GM12875 (cell line): Measurements from ENCODE around the gene SIGLEC14.
A peak's percentile ranks its signal among the peaks of the same experiment; 100 is the strongest.

Source experiments
- H3K4me3 ChIP-seq: one replicate; pipeline ENCODE4 v1.5.1; 2011; ENCODE audit warnings: low read depth, low read length, control low read depth
- TF ChIP-seq, protein P1 (sequence below): IDR thresholded peaks from 2 replicates; pipeline ENCODE4 v1.5.1; 2011; ENCODE audit warnings: low read depth, mild to moderate bottlenecking, control low read depth, inconsistent platforms, low read length, moderate library complexity, borderline replicate concordance; ENCODE audit not compliant: insufficient read depth

Gene SIGLEC14

DNA sequence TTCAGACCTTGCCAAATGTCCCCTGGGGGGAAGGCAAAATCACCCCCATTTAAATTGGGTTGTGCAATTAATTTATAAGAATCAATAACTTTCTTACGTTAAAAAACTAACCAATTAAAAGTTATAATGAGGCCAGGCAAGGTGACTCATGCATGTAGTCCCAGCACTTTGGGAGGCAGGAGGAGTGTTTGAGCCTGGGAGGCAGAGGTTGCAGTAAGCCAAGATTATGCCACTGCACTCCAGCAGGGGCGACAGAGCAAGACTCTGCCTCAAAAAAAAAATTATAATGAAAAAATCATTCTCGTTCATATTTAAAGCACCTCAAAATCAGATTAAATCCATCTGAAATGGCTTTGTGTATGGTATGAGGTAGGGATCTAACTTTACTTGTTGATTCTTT, 18.4 kb upstream of the SIGLEC14 start:
- H3K4me3 ChIP-seq, result no peak overlapping the region
- TF ChIP-seq, protein P1, sequence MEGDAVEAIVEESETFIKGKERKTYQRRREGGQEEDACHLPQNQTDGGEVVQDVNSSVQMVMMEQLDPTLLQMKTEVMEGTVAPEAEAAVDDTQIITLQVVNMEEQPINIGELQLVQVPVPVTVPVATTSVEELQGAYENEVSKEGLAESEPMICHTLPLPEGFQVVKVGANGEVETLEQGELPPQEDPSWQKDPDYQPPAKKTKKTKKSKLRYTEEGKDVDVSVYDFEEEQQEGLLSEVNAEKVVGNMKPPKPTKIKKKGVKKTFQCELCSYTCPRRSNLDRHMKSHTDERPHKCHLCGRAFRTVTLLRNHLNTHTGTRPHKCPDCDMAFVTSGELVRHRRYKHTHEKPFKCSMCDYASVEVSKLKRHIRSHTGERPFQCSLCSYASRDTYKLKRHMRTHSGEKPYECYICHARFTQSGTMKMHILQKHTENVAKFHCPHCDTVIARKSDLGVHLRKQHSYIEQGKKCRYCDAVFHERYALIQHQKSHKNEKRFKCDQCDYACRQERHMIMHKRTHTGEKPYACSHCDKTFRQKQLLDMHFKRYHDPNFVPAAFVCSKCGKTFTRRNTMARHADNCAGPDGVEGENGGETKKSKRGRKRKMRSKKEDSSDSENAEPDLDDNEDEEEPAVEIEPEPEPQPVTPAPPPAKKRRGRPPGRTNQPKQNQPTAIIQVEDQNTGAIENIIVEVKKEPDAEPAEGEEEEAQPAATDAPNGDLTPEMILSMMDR, result 0 out of 2 replicates have a peak, but pooled peaks have one; percentile 2

GRCh38 chr19:51664131-51664530, 17.5 kb upstream of the SIGLEC14 start:
- no peak overlapping the region for H3K4me3 ChIP-seq
- TF ChIP-seq, protein P1, result no peak

GRCh38 chr19:51663650-51664049, 17.0 kb upstream of the SIGLEC14 start:
- H3K4me3 ChIP-seq, result no peak overlapping the region
- TF ChIP-seq, protein P1, result no peak

GRCh38 chr19:51660975-51661600, 14.5 kb upstream of the SIGLEC14 start:
- TF ChIP-seq, protein P1, result peak; percentile 54
- H3K4me3 ChIP-seq, result no peak overlapping the region

DNA sequence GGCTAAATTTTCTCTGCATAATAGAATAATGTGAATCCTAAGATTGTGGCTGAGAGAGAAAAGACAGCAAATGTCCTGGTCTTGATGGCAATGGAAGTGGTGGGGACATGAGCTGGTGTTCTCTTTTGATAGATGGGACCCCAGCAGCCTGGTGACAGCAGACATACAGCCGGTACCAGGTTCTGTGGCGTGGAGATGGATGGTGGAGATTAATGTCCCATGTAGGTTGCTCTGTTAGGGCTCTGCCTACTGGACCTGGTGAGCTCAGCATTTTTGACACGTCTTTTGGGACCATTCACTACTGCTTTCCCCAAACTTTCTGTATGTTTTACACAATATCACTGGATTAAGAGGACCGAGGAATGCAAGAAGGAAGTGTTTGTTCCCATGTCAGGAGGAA, 8.2 kb upstream of the SIGLEC14 start:
- TF ChIP-seq, protein P1, result no peak
- H3K4me3 ChIP-seq, result no peak overlapping the region

- TF ChIP-seq, protein P1, result no peak
- H3K4me3 ChIP-seq, result no peak overlapping the region
Observed at GRCh38 chr19:51653162-51653561, 6.5 kb upstream of the SIGLEC14 start.

DNA sequence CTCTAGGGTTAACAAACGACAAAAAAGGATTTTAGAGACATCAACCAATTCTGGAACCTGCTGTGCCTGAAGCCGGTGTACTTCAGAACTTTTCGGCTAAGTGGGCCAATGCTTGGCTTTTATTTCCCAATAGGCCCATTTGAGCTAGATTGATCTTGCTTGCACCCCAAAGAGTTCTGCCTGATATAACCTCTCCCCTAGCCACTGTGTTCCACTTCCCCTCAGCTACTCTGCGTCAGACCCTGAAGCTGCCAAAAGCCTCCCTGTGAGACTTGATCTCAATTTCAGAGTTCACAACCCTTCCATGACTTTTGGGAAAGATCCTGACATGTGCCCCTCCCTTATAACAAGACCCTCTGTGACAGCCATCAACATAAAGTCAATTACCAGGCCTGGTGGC, 5.6 kb upstream of the SIGLEC14 start:
- no peak overlapping the region for H3K4me3 ChIP-seq
- TF ChIP-seq, protein P1, result no peak
